Right atrium auricular region (tissue), 2 donors: Measurements from ENCODE around the gene CDR2. TPM values are rescaled to one million over a fixed set of nuclear protein-coding genes. Genes with fewer than 3 reads are reported as not detected.
A peak's percentile ranks its signal among the peaks of the same experiment; 100 is the strongest.

Experiments used
- DNase-seq: peaks from one replicate; pipeline ENCODE4 v3.0.0-alpha.2; 2019; ENCODE audit warnings: low spot score
- H3K27ac ChIP-seq, 2 donors: fragments of 200-600 bp; sonication (generic); 1 replicate in 1 of 2; 2 replicates in 1 of 2; pipeline ENCODE4 v1.5.1; 2016 to 2019
- H3K27me3 ChIP-seq, 2 donors: fragments of 200-600 bp; sonication (generic); one replicate each; pipeline versions ENCODE4 v1.5.1 to v1.6.0; 2017 to 2019
- H3K36me3 ChIP-seq: fragments of 200-600 bp; sonication (generic); one replicate; pipeline ENCODE4 v1.5.1; 2016
- H3K4me1 ChIP-seq, 2 donors: fragments of 200-600 bp; sonication (generic); one replicate each; pipeline versions ENCODE4 v1.5.1 to v1.6.0; 2017 to 2019
- H3K4me3 ChIP-seq, 2 donors: fragments of 200-600 bp; sonication (generic); 1 replicate in 1 of 2; 2 replicates in 1 of 2; pipeline ENCODE4 v1.5.1; 2017 to 2019; ENCODE audit warnings: mild to moderate bottlenecking in 1 of 2, moderate library complexity in 1 of 2
- H3K9me3 ChIP-seq, 2 donors: fragments of 200-600 bp; sonication (generic); one replicate each; pipeline ENCODE4 v1.5.1; 2019
- total RNA-seq, 2 donors: library from RNA; depleted of rRNA; stranded (reverse); fragments of >200 nt; gene quantifications; one replicate each; pipeline ENCODE4 v1.1.0, GENCODE V29; 2016
- TF ChIP-seq, protein P1 (sequence below), 2 donors: fragments of 200-600 bp; sonication (generic); IDR thresholded peaks; one replicate each; pipeline ENCODE4 v1.5.1; 2019; ENCODE audit warnings: antibody characterized with exemption in 2 of 2

Gene CDR2
- total RNA-seq, 2 donors from 2014 or later, result 7.2 to 16.1 TPM

DNA sequence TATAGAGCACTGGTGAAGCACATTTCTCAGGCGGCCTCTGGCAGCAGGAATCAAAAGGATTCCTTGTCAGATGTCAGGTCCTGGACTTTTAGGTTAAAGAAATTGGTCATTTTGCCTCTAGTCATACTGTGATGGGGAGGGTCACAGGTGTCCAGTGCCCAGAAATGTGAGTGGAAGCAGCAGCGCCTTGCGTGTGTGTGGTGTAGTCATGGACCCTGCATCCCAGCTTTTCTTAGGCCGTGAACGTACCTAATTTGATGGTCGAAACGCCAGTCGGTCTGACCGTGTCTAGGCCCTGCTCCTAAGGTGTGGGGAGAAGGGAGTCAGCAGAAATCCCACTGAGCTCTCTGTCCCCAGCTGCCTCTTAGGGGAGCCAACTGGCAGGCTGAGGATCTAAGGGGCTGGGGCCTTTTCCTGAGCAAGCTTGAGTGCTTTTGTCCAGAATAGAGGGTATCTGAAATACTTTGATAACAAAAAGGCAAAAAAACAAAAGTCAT lies 45.2 kb downstream of the CDR2 start:
- DNase-seq, result peak; percentile 42
- TF ChIP-seq, protein P1, sequence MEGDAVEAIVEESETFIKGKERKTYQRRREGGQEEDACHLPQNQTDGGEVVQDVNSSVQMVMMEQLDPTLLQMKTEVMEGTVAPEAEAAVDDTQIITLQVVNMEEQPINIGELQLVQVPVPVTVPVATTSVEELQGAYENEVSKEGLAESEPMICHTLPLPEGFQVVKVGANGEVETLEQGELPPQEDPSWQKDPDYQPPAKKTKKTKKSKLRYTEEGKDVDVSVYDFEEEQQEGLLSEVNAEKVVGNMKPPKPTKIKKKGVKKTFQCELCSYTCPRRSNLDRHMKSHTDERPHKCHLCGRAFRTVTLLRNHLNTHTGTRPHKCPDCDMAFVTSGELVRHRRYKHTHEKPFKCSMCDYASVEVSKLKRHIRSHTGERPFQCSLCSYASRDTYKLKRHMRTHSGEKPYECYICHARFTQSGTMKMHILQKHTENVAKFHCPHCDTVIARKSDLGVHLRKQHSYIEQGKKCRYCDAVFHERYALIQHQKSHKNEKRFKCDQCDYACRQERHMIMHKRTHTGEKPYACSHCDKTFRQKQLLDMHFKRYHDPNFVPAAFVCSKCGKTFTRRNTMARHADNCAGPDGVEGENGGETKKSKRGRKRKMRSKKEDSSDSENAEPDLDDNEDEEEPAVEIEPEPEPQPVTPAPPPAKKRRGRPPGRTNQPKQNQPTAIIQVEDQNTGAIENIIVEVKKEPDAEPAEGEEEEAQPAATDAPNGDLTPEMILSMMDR (IDR thresholded peaks at IDR 0.05), result no peak
- H3K27ac ChIP-seq, result no peak overlapping the region
- H3K27me3 ChIP-seq, result no peaks in the 10 kb centered on the region
- peaks cover 79% of the 10 kb centered on the region for H3K36me3 ChIP-seq
- no peaks in the 10 kb centered on the region for H3K9me3 ChIP-seq
- H3K4me1 ChIP-seq, result no peaks in the 10 kb centered on the region
- no peak overlapping the region for H3K4me3 ChIP-seq

DNA sequence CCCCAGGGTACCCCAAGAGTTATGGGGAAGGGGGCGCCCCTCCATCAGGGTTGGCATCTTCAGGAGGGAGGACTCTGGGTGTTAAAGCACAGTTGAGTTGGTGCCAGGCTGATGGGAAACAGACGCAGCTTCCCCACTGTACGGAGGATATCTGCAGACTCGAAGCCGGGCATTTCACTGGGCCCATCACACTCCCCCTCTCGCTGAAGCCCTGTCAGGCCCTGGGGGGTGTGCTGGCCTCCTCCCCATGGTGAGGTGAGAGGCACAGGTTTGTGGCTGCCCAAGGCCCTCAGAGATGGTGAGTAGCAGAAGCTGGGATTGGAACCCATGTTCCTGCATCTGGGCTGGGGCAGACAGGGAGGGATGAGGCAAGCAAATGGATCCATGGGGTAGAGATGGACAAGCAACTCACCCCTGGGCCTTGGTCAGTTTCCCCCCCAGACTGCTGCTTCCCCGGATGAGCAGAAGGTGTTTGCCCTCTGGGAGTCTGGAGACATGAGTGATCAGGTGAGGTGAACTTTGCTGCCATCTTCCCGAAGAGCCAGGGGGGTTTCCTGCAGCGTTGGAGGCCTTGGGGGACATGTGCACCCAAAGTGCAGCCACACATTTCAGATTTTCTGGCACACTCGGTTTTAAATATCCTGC lies 46.2 kb downstream of the CDR2 start:
- DNase-seq, result peak; percentile 38
- peaks cover 82% of the 10 kb centered on the region for H3K36me3 ChIP-seq
- TF ChIP-seq, protein P1 (IDR thresholded peaks at IDR 0.05), result no peak
- no peak overlapping the region for H3K4me3 ChIP-seq
- no peaks in the 10 kb centered on the region for H3K27me3 ChIP-seq
- no peak overlapping the region for H3K27ac ChIP-seq
- H3K4me1 ChIP-seq, result no peaks in the 10 kb centered on the region
- no peaks in the 10 kb centered on the region for H3K9me3 ChIP-seq

DNA sequence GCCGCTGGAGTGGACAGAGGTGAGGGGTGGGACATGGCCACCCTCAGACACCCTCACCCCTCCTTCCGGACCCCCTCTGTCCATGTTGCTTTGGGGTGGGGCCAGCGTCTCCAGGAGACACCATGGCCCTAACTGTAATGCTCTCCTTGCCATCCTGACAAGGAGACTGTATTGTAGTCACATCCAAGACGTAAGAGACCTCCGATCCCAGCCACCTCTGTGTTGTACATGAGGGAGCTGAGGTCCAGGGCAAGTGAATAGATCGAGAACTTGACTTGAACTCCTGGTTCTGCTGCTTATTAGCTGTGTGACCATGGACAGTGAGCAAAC lies 47.0 kb downstream of the CDR2 start:
- no peaks in the 10 kb centered on the region for H3K9me3 ChIP-seq
- peaks cover 80% of the 10 kb centered on the region for H3K36me3 ChIP-seq
- peak; percentile 23 for DNase-seq
- no peaks in the 10 kb centered on the region for H3K27me3 ChIP-seq
- H3K4me1 ChIP-seq, result no peaks in the 10 kb centered on the region
- no peak overlapping the region for H3K27ac ChIP-seq
- H3K4me3 ChIP-seq, result no peak overlapping the region
- TF ChIP-seq, protein P1 (IDR thresholded peaks at IDR 0.05), result no peak

DNA sequence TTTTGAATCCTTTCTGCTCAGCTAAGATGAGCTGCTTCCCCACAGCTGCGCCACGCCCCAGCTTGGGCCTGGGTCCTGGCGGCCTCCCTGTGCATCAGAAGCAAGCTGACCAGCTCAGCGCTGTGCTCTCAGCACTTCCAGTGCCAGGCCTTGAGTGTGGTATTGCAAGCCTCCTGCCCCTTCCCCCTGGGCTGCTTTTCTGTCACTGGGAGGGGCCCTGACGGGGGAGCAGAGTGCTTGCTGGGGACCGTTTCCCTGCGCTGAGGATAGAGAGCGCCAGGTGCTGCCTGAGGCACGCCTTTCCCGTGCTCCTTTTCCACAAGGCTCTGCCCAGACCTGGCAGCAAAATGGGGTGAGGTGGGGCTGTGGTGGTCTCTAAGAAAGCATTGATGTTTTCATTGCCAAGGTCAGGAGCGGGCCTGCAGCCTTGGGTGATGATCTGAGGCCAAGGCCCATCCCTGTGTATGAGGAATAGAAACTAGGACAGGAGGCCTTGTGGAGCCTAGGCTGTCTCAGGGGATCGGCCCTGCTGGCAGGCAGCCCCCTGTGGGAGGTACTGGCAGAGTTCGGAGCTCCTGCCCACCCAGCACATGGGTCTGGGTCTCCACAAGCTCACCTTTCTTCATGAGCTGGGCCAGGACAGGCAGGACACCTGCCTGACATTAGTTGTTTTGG lies 47.5 kb downstream of the CDR2 start:
- Histone ChIP-seq H3K4me1 (no peaks in the 10 kb centered on the region), H3K27me3 (no peaks in the 10 kb centered on the region), H3K36me3 (peaks cover 79% of the 10 kb centered on the region), H3K4me3 (no peak overlapping the region), H3K9me3 (no peaks in the 10 kb centered on the region), H3K27ac (no peak overlapping the region)
- TF ChIP-seq, protein P1 (IDR thresholded peaks at IDR 0.05), result no peak
- DNase-seq, result peak; percentile 30

DNA sequence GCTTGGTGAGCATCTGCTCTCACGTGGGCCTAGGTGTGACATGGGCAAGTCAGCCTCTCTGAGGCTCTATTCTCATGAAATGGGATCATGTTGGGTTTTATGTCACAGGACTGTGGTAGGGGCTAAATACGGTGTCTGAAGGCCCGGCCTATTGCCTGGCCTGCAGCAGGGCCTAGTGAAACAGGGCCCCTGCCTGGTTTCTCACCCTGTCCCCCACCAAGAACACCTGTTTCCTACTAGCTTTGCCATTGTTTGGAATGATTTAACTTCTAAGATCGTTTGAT lies 48.1 kb downstream of the CDR2 start:
- TF ChIP-seq, protein P1 (IDR thresholded peaks at IDR 0.05), result no peak
- no peak overlapping the region for H3K27ac ChIP-seq
- no peaks in the 10 kb centered on the region for H3K9me3 ChIP-seq
- H3K27me3 ChIP-seq, result no peaks in the 10 kb centered on the region
- H3K4me3 ChIP-seq, result no peak overlapping the region
- peaks cover 0 to 3% of the 10 kb centered on the region in 2 donors for H3K4me1 ChIP-seq
- no peak for DNase-seq
- peaks cover 79% of the 10 kb centered on the region for H3K36me3 ChIP-seq
